Cortex of kidney (tissue), 1 donor: ENCODE results near the gene TENM4.
"Not testable (repeated sequence)": the region's sequence is repeated elsewhere in the genome, so short reads cannot be mapped to it uniquely, and the experiment has no call there.

Experiments
- DNase-seq: peaks from one replicate; lab custom pipeline; 2025; lab: John Stamatoyannopoulos, UW

Gene TENM4

DNA sequence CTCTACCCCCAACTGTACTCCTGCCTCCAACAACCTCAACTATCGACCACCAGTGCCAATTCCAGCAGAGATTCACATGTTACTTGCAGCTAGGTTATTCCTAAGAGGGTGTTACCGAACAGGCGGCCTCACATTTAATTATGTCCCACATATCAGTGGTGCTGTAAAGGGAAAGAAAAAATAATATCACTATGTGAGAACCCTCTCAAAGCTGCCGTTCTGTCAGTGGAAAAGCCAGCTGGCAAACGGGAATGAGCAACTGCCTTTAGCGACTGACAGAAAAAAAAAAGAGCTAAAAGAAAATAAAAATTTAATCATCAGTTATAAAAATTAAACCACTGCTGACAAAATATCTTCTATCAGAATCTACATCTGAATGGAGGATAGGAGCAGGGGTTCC is 595.3 kb downstream of the TENM4 start:
- no peak for DNase-seq

DNA sequence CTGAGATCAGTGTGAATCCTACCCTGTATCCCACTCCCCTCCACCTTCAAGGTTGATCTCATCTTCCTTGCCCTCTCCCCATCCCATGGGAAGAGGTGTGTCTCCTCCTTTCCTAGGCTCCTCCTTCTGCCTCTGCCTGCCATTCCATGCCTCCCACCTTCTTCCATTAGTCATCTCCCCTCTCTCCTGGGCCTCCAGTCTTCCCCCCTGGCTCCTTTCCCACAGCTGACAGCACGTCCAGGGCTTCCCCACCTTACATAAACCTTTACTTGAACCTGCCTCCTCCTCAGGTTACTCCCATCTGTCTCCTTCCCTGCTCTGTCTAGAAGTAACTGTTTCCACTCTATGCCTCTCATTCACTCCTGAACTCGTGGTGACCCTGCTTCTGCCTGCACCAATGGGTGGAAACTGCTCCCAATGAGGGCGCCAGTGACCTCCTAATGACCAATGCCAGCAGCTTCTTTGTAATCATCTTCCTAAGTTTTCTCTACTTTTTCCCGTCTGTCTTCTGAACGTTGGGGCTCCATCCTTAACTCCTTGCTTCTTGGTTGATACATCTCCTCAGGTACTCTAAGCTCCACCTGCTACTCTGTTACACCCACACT is 599.3 kb downstream of the TENM4 start:
- DNase-seq, result no peak

DNA sequence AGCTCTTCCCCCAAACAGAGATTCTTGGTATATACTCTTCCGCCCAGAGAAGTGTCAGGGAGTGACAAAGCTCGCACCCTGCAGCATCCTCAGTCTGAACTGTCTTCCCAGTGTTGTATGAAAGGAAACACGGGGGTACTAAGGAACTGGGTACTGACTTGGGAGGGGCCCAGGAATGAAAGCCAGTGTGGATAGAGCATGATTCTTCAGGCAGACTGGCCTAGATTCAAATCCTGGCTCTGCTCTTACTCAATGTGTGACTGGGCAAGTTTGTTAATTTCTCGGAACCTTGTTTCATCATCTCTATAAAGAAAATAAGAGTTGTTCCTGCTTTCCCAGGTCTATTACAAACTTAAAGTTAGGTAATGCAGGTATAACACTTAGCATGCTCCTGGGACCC is 600.2 kb downstream of the TENM4 start:
- DNase-seq, result no peak

- no peak for DNase-seq
These were observed 600.6 kb downstream of the TENM4 start for GRCh38 chr11:78840200-78840599.

GRCh38 chr11:78838417-78838816 is 602.4 kb downstream of the TENM4 start:
- DNase-seq, result no peak

- no peak for DNase-seq
These were observed 605.2 kb downstream of the TENM4 start for GRCh38 chr11:78835646-78836045.

GRCh38 chr11:78834886-78835285 is 605.9 kb downstream of the TENM4 start:
- no peak for DNase-seq

DNA sequence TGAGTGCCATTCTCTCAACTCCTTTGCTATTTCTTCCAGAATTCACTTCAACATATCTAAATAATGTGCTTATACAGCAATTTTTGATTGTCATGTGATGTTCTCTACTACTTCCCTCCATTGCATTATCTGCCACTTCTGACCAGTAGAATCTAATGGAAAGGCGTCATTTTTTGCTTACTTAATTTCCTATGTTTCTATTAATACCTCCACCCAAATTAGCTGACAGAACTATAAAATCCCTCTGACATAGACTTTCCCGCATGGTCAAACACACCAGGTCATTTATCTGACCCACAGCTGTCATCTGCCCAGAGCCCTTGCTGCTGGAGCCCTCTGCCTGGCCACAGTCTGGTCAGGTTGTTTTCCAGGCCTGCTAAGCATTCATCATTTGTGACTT is 607.6 kb downstream of the TENM4 start:
- no peak for DNase-seq

GRCh38 chr11:78832226-78832947 is 608.4 kb downstream of the TENM4 start:
- DNase-seq, result no peak

DNA sequence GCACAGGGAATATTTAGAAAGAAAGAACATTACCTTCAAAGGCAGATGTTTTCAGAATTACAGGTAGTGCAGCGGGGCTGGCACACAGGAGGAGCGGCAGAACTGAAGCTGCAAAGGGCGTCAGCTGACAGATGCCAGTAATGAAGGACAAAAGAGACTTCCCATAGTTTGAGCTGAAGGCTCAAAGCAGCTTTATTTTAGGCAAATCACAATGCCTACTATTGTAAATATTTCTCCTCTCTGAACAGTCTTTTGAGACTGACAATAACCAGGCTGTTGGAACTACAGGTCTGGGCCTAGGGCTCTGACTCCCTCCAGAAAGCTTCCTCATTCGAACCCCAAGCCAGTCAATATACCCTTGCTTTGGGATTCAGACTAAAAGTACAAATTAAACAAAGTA is 609.3 kb downstream of the TENM4 start:
- no peak for DNase-seq

DNA sequence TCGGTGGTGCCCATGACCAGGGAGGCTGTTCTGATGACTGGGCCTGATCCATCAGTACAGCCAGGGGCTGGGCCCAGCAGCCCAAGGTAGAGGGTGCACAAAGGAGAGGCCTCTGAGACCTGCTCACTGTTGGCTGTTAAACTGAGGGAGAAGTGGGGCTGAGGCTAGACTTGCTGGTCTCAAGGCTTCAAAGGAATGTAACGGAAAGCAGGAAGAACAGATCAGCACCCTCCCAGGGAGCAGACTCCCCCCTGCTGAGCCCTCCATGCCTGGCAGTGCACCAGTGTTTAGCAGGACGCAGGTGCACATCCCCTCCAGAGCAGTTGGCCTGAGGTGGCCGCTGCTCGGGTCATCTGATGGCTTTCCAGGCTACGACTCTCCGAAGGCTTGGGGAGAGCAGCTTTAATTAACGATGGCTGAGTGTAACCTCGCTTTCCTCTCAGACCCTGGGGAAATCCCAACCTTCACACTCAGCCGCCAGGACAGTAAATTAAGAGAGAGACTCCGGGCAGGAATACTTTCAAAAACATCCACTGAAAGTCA is 610.5 kb downstream of the TENM4 start:
- DNase-seq, result no peak

GRCh38 chr11:78829146-78829545 is 611.7 kb downstream of the TENM4 start:
- DNase-seq, result no peak

DNA sequence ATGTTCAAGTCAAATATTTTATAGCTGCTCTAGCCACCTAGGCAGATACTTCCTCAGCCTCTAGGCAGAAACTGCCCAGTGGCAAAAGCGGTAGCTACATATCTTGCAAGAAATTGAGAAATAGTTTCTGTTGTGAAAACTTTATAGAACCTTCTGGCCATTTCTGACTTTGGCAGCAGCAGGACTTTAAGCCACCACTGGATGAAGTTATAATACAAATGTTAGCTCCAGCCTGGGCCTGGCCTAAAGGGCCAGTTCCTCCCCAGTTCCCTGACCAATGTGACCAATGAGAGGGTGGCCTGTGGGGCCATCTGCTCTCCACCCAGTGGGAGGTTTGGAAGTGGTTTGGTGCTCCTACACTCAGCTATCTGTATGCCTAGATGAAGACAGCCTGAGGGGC is 612.2 kb downstream of the TENM4 start:
- DNase-seq, result no peak

DNA sequence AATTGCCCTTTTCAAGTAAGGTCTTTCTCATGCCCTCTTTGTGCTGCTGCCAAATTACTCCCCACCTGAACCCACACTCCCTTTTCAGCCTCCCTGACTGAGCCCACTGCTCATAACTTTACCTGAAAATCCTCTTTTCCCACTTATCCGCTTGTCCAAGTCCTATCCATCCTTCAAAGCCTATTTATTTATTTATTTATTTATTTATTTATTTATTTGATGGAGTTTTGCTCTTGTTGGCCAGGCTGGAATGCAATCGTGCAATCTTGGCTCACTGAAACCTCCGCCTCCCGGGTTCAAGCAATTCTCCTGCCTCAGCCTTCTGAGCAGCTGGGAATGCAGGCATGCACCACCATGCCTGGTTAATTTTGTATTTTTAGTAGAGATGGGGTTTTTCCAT is 613.5 kb downstream of the TENM4 start:
- not testable (repeated sequence) for DNase-seq

DNA sequence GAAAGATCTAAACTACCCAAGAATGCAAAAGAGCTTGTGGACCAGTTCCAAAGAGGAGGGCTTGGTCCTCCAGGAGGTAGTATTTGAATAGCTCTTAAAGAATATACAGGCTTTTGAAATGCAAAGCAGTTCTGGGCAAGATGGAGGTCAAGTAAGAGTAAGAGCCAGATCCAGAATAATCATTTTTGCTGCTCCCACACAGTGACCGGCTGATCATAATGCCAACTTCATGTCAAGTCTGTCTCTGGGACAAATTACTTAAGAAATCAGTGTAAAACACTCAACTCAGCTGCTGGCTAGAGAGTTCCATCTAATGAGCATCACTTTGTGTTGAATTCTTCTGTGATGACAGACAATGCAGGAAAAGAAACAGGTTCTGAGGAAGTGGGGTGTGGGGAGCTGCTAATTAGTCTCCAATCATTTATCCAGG is 615.2 kb downstream of the TENM4 start:
- DNase-seq, result no peak

DNA sequence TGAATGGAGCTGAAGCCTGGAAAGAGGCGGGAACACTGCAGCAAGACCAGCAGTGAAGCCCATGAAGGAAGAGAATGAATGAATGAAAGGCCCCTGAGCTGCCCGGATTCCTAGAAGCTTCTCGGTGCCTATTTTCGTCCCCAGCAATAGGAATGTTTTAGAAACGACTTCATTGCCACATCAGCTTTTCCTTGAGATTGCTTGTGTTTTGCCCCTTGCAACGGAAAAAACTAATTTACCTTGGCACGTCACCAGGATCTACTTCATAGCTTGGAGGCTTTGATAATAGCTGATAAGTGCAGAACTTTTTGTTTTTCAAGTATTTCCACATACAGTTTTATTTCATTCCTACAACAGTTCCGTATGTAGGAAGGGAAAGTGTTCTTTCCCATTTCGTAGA is 617.2 kb downstream of the TENM4 start:
- no peak for DNase-seq

- no peak for DNase-seq
These were observed 617.9 kb downstream of the TENM4 start for GRCh38 chr11:78822931-78823423.

DNA sequence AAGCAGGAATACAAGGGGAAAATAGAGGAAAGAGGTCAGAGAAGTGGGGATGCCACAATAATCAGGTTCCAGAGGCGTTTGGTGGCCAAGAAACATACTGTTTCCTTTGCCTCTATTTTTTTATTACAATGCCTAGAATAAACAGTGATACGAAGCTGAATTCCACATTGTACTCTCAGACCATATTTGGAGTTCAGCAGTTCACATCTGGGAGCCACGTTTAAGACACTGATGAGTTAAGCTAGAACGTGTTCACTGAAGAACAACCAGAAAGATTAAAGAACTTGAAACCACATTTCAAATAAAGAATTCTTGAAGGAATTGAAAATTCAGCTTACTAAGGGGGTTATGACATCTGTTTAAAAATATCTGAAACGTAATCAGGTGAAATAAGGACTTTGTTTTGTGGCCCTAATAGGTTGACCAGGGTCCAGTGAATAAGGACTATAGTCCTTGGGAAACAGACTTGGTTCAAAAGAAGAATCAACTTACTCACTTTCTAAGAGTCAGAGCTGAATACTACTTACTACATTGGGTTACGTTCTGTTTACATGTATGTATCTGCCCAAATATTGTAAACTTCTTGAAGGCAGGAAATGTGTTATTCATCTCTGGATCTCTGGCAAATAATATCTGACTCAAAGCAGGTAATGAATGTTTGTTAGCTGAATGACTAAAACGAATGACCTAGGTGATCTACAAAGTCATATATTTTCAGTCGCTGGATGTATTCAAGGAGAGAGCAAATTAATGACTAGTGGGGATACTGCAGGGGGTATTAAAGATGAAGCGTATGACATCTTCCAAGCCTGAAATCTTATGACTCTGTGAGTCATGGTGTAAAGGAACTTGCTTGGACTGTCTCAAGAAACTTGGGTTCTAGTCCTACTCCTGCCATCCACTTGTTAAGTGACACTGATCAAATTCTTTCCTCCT is 619.2 kb downstream of the TENM4 start:
- DNase-seq, result no peak

GRCh38 chr11:78820741-78821140 is 620.1 kb downstream of the TENM4 start:
- DNase-seq, result no peak

GRCh38 chr11:78818201-78818600 is 622.6 kb downstream of the TENM4 start:
- DNase-seq, result no peak

GRCh38 chr11:78815831-78816230 is 625.0 kb downstream of the TENM4 start:
- DNase-seq, result no peak
